HG02588 (cell line): Measurements from ENCODE around the gene APOBEC3A.
"Not testable (repeated sequence)": the region's sequence is repeated elsewhere in the genome, so short reads cannot be mapped to it uniquely, and the experiment has no call there.

Experiments
- ATAC-seq: cut with Tn5 transposase; IDR thresholded peaks from one replicate; pipeline ENCODE4 v1.9.1; 2021; ENCODE audit warnings: mild to moderate bottlenecking, moderate library complexity; ENCODE audit not compliant: unreplicated experiment

Gene APOBEC3A

GRCh38 chr22:38942702-38943101, 14.7 kb upstream of the APOBEC3A start:
- no peak for ATAC-seq

GRCh38 chr22:38943201-38943600, 14.2 kb upstream of the APOBEC3A start:
- ATAC-seq, result no peak

GRCh38 chr22:38943882-38944281, 13.5 kb upstream of the APOBEC3A start:
- ATAC-seq, result no peak

GRCh38 chr22:38944653-38945052, 12.8 kb upstream of the APOBEC3A start:
- ATAC-seq, result no peak

- not testable (repeated sequence) for ATAC-seq
Observed at GRCh38 chr22:38945706-38946338, 11.6 kb upstream of the APOBEC3A start.

GRCh38 chr22:38946771-38947170, 10.6 kb upstream of the APOBEC3A start:
- ATAC-seq, result no peak

GRCh38 chr22:38947321-38948140, 9.9 kb upstream of the APOBEC3A start:
- ATAC-seq, result no peak

- no peak for ATAC-seq
Observed at GRCh38 chr22:38948181-38948940, 9.0 kb upstream of the APOBEC3A start.

- ATAC-seq, result no peak
Observed at GRCh38 chr22:38949889-38950405, 7.5 kb upstream of the APOBEC3A start.

- ATAC-seq, result no peak
Observed at GRCh38 chr22:38950527-38951295, 6.7 kb upstream of the APOBEC3A start.

- ATAC-seq, result no peak
Observed at GRCh38 chr22:38951734-38952133, 5.7 kb upstream of the APOBEC3A start.

- no peak for ATAC-seq
Observed at GRCh38 chr22:38952281-38952993, 5.0 kb upstream of the APOBEC3A start.

- no peak for ATAC-seq
Observed at GRCh38 chr22:38953091-38953490, 4.3 kb upstream of the APOBEC3A start.

GRCh38 chr22:38953577-38954413, 3.6 kb upstream of the APOBEC3A start:
- peak; percentile 84 for ATAC-seq

GRCh38 chr22:38954414-38955043, 2.9 kb upstream of the APOBEC3A start:
- no peak for ATAC-seq

GRCh38 chr22:38955250-38955905, 2.0 kb upstream of the APOBEC3A start:
- no peak for ATAC-seq

- no peak for ATAC-seq
Observed at GRCh38 chr22:38955926-38956325, 1.5 kb upstream of the APOBEC3A start.

GRCh38 chr22:38956551-38956950, 858 bp upstream of the APOBEC3A start:
- ATAC-seq, result no peak
